Stimulated activated CD4-positive, alpha-beta T cell treated with anti-CD3 and anti-CD28 coated beads, Interleukin-1b, Interleukin-23, amount 100 ng/mL, for 48 hours (primary cell): ENCODE data around the gene SRP19.
A peak's percentile ranks its signal among the peaks of the same experiment; 100 is the strongest.
"Not testable (repeated sequence)": the region's sequence is repeated elsewhere in the genome, so short reads cannot be mapped to it uniquely, and the experiment has no call there.

Source experiments
- DNase-seq: peaks from one replicate; pipeline ENCODE4 v3.0.0-alpha.2; 2020

SRP19 gene

GRCh38 chr5:112860929-112861637 lies at the start of gene SRP19:
Gene SRP19 (plus strand): TSS chr5:112861287. CDS start chr5:112861377, 90 bp downstream.
- peak; percentile 91 for DNase-seq

- DNase-seq, result no peak
Observed at GRCh38 chr5:112812549-112812948, 48.5 kb upstream of the SRP19 start.

GRCh38 chr5:112820246-112820645 lies 40.8 kb upstream of the SRP19 start:
- no peak for DNase-seq

- no peak for DNase-seq
Observed at GRCh38 chr5:112822456-112822855, 38.6 kb upstream of the SRP19 start.

GRCh38 chr5:112823181-112823580 lies 37.9 kb upstream of the SRP19 start:
- DNase-seq, result no peak

GRCh38 chr5:112823656-112824055 lies 37.4 kb upstream of the SRP19 start:
- DNase-seq, result no peak

GRCh38 chr5:112824197-112824596 lies 36.9 kb upstream of the SRP19 start:
- no peak for DNase-seq

GRCh38 chr5:112830378-112830777 lies 30.7 kb upstream of the SRP19 start:
- no peak for DNase-seq

- no peak for DNase-seq
Observed at GRCh38 chr5:112833971-112834370, 27.1 kb upstream of the SRP19 start.

- no peak for DNase-seq
Observed at GRCh38 chr5:112844489-112844888, 16.6 kb upstream of the SRP19 start.

GRCh38 chr5:112846556-112846955 lies 14.5 kb upstream of the SRP19 start:
- DNase-seq, result no peak

- no peak for DNase-seq
Observed at GRCh38 chr5:112847306-112847705, 13.8 kb upstream of the SRP19 start.

- DNase-seq, result no peak
Observed at GRCh38 chr5:112848116-112848811, 12.8 kb upstream of the SRP19 start.

- DNase-seq, result no peak
Observed at GRCh38 chr5:112849912-112850311, 11.2 kb upstream of the SRP19 start.

- no peak for DNase-seq
Observed at GRCh38 chr5:112854651-112855050, 6.4 kb upstream of the SRP19 start.

- DNase-seq, result no peak
Observed at GRCh38 chr5:112857866-112858265, 3.2 kb upstream of the SRP19 start.

GRCh38 chr5:112860571-112860928 lies 537 bp upstream of the SRP19 start:
- not testable (repeated sequence) for DNase-seq

- DNase-seq, result no peak
Observed at GRCh38 chr5:112861638-112861985, 525 bp downstream of the SRP19 start.

GRCh38 chr5:112862085-112862484 lies 998 bp downstream of the SRP19 start:
- DNase-seq, result no peak

- no peak for DNase-seq
Observed at GRCh38 chr5:112863549-112863948, 2.5 kb downstream of the SRP19 start.

- no peak for DNase-seq
Observed at GRCh38 chr5:112865128-112865527, 4.0 kb downstream of the SRP19 start.

- no peak for DNase-seq
Observed at GRCh38 chr5:112866739-112867138, 5.7 kb downstream of the SRP19 start.

- no peak for DNase-seq
Observed at GRCh38 chr5:112867411-112867810, 6.3 kb downstream of the SRP19 start.

- DNase-seq, result no peak
Observed at GRCh38 chr5:112869948-112870347, 8.9 kb downstream of the SRP19 start.

- DNase-seq, result no peak
Observed at GRCh38 chr5:112870966-112871365, 9.9 kb downstream of the SRP19 start.
